Epithelial cell of esophagus (primary cell): Measurements from ENCODE around the gene FBLN2.

Experiments used
- DNase-seq: peaks from one replicate; pipeline ENCODE4 v3.0.0; 2010; ENCODE audit warnings: low read depth
- H3K4me3 ChIP-seq: 2 replicates; pipeline ENCODE4 v1.5.1; 2011; ENCODE audit warnings: mild to moderate bottlenecking, low read length, control low read depth
- TF ChIP-seq, protein P1 (sequence below): IDR thresholded peaks from 2 replicates; pipeline ENCODE4 v1.5.1; 2011; ENCODE audit warnings: low read depth, mild to moderate bottlenecking, low read length, control low read depth, inconsistent platforms; ENCODE audit not compliant: insufficient read depth; ENCODE audit errors: missing control alignments

The FBLN2 gene

DNA sequence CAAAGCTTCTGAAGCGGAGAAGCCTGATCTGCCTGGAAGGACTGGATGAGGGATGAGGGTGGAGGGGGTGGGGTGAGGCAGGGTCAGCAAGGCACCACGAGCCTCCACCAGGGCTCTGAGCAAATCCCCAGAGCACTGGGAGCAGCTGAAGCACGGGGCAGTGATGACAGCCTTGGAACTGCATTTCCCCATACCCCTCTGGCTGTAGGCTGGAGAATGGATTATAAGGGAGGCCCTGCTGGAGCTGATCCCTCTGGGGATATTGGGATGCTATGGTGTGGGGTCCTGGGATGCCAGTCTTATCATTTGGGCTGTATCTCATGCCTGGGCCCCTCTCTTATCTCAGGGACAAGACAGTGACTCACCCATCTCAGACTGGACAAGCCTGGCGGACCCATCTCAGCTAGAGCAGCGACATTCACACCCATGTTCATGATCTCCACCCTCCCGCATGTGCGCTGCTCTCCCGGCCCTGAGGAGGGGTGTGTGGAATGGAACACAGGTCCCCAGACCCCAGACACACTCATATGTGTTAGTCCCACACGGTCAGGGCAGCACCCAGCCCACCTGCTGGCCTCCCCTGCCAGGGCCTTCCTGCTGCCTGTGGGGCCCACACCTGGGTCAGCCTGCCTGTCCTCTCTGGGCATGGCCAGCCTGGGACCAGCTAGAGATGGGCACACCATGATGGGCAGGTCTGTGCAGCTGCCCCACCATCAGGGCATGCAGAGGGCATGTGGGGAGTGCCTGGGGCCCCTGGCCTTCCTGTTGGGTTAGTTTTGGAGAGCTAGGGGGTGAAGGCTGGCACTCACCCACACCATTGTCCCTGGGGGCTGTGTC is 97.1 kb downstream of the FBLN2 start:
- H3K4me3 ChIP-seq: no peak overlapping the region
- no peak for DNase-seq
- TF ChIP-seq, protein P1, sequence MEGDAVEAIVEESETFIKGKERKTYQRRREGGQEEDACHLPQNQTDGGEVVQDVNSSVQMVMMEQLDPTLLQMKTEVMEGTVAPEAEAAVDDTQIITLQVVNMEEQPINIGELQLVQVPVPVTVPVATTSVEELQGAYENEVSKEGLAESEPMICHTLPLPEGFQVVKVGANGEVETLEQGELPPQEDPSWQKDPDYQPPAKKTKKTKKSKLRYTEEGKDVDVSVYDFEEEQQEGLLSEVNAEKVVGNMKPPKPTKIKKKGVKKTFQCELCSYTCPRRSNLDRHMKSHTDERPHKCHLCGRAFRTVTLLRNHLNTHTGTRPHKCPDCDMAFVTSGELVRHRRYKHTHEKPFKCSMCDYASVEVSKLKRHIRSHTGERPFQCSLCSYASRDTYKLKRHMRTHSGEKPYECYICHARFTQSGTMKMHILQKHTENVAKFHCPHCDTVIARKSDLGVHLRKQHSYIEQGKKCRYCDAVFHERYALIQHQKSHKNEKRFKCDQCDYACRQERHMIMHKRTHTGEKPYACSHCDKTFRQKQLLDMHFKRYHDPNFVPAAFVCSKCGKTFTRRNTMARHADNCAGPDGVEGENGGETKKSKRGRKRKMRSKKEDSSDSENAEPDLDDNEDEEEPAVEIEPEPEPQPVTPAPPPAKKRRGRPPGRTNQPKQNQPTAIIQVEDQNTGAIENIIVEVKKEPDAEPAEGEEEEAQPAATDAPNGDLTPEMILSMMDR: no peak

DNA sequence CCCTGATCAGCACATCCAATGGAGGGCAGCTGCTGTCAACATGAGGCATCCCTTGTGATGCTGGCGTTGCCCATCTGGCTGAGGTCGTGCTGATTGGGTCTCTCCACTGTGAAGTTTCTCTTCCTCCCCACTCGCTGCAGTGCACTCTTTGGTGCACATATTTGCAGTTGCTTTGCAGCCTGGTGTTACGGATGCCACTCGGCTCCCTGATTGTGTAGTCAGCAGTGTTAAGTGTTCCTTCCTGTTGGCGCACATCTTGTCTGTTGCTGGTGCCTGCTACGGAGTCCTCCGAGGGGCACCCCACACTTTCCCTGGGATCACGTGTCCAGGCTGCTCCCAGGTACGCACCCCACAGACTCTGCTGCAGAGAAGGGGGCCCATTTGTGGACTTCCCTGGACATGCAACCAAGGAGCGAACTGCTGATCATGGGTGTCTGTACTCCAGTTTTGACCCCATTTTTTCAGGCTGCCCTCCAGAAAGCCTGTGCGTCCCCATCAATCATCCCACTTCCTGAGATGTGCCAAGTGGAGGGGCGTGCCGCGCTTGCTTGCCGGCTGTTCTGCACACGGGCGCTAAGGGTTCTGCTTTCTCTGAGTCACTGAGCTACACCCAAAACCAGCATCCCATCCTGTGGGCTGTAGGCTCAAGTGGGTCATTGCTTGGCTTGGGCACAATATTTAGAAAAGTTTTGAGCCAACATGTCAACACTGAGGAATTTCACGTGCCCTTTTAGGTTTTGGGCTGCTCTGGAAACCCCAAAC is 98.6 kb downstream of the FBLN2 start:
- no peak overlapping the region for H3K4me3 ChIP-seq
- peak; percentile 56 for DNase-seq
- TF ChIP-seq, protein P1: no peak

DNA sequence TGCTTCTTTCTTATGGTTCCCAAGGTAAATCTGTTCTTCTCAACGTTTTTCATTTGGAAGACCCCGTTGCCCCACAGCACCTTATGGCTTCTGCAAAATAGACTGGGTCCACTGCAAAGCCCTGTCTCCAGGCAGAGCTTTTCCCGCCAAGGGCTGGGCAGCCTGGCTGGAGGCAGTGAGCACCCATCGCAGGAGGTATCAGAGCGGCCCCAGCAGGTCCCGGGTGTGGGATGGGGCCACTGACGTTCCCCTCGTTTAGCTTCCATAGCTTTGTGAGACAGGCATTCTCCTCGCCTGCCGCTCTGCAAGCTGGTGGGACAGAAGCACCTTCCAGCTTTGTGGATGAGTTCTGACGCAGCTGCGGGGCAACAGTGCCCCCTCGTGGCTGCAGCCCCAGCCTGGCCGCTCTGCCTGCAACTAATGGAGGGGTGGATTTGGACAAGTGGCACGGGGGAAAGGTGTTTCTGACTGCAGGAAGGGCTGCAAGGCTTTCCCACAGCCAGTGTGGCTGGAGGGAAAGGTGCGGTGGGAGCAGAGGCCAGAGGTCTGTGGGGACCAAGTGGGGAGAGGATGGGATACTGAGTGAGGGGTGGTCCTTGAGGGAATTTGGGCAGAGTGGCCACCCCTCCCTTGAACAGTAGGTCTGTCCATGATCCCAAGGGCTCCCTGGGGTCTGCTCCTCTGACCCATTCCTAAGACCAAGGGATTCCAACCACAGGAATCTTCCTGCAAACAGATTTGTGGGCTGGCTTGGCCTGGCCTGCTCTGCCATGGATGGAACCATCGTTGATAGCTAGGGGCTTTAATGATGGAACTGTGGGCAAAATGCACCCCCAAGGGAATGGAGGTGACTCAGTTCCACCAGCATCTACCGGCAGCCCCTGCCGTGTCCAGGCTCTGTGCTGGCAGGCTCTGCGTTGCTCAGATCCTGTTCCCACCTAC is 99.4 kb downstream of the FBLN2 start:
- TF ChIP-seq, protein P1: peak; percentile 99
- DNase-seq: peak; percentile 85
- no peak overlapping the region for H3K4me3 ChIP-seq

DNA sequence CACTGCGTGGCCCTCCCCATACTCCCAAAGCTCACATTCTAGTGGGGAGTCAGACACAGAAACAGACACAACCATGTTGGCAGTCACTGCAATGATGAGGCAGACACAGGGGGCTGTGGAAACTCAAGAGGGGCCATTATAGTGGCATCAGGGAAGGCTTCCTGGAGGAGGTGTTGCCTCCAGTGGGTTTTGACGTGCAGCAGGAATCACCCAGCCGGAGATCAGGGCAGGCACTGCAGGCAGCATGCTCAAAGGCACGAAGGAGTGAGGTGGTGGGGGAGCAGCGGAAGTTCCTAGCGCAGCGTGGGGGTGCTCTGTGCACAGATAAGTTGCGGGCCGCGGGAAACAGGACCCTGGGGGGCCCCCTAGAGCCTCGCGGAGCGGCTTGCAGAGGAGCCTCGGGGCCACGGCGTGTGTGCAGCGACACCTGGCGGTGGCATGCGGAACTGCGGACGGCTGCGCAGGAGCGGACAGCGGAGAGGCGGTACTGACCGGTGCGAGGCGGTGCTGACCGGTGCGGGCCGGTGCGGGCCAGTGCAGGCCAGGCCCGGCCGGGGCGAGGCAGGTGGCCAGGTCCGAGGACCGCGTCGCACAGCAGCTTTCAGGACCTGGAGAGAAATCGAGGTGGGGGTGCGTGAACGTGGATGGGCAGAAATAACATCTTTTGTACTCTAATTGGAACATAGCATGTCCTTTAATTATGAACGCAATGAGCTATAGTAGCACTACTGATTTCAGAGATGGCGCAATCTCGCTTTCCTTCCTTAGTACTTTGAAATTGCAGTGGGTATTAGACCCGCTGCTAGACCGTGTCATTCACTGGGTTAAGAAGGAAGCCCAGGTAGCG is 101.5 kb downstream of the FBLN2 start:
- no peak overlapping the region for H3K4me3 ChIP-seq
- TF ChIP-seq, protein P1: peak; percentile 78
- DNase-seq: peak; percentile 56

DNA sequence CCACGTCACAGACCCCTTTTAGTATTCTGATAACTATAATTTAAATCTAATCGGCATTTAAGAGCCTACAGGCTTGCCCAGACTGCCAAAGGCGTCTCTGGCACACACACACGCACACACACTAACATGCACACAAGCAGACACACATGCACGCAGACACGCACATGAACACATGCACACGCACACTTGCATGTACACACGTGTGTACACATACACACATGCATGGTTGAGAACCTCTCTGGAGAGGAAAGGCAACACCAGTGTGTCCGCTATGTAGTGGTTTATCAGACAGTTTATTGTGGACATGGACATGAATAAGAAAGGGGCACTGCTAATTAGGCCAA is 102.1 kb downstream of the FBLN2 start:
- no peak overlapping the region for H3K4me3 ChIP-seq
- DNase-seq: no peak
- TF ChIP-seq, protein P1: no peak
